K562 (cell line): ENCODE results near the gene CDK4. TPM values are rescaled to one million over a fixed set of nuclear protein-coding genes. Genes with fewer than 3 reads are reported as not detected.

ENCODE experiments used
- CHD4 ChIP-seq: fragments of 200-600 bp; sonication (generic); IDR thresholded peaks from 3 replicates; pipeline ENCODE4 v1.6.1; 2012; ENCODE audit warnings: low read depth, mild to moderate bottlenecking, mixed read lengths, low read length, inconsistent platforms; ENCODE audit not compliant: insufficient read depth, insufficient replicate concordance, poor library complexity, severe bottlenecking
- KDM2B ChIP-seq: fragments of 250-450 bp; sonication (Bioruptor Pico); IDR thresholded peaks from 2 replicates; pipeline ENCODE4 v1.8.0; 2021; ENCODE audit warnings: mild to moderate bottlenecking, moderate library complexity
- PCBP2 ChIP-seq: fragments of 200-400 bp; formaldehyde crosslinking; IDR thresholded peaks from 2 replicates; pipeline ENCODE4 v1.6.1; 2018; ENCODE audit warnings: low read length, low read depth, mild to moderate bottlenecking, moderate library complexity; ENCODE audit not compliant: poor library complexity, severe bottlenecking
- TAL1 ChIP-seq: fragments of 450-650 bp; IDR thresholded peaks from 2 replicates; pipeline ENCODE4 v1.6.1; 2016; ENCODE audit warnings: mild to moderate bottlenecking
- TEAD4 ChIP-seq, 2 experiments: sonication (generic) in 1 of 2; formaldehyde crosslinking in 1 of 2; IDR thresholded peaks; 2 replicates each; pipeline versions ENCODE4 v1.6.1 to v1.8.0; 2012 to 2022; ENCODE audit warnings: borderline replicate concordance in 1 of 2, inconsistent platforms in 1 of 2, low read length in 1 of 2, mild to moderate bottlenecking in 1 of 2, missing genetic modification reagents in 1 of 2
- ZNF174 ChIP-seq: fragments of 250-450 bp; sonication (Bioruptor Pico); IDR thresholded peaks from 2 replicates; pipeline ENCODE4 v1.4.0; 2020; ENCODE audit warnings: mild to moderate bottlenecking
- ZNF583 ChIP-seq: fragments of 250-450 bp; sonication (Bioruptor Pico); IDR thresholded peaks from 2 replicates; pipeline ENCODE4 v1.4.0; 2020
- ZSCAN29 ChIP-seq: fragments of 450-650 bp; IDR thresholded peaks from 2 replicates; pipeline ENCODE4 v1.6.1; 2017
- polyA plus RNA-seq, 8 experiments: library from polyadenylated mRNA; depleted of rRNA in 4 of 8; stranded (reverse) in 5 of 8; unstranded in 3 of 8; fragments of >200 nt; fragmentation: Nextera tagmentation in 2 of 8; fragmentation: Illumina TruSeq in 1 of 8; extraction: Ambion mirVana in 2 of 8; extraction: Trizol in 1 of 8; gene quantifications; 2 replicates each; pipeline versions ENCODE4 v1.2.1 to v1.2.3, GENCODE V29; 2011 to 2014; ENCODE audit warnings: inconsistent platforms in 1 of 8, missing spikeins in 1 of 8
- total RNA-seq, 7 experiments: library from RNA; depleted of rRNA in 6 of 7; stranded (reverse); fragments of >200 nt in 6 of 7; fragmentation: Illumina TruSeq in 2 of 7; extraction: Trizol in 2 of 7; gene quantifications; 2 replicates each; pipeline versions ENCODE4 v1.2.1 to v1.2.3, GENCODE V29; 2011 to 2021; ENCODE audit warnings: low replicate concordance in 1 of 7
- TF ChIP-seq, protein P1 (sequence below): fragments of 450-650 bp; conservative IDR thresholded peaks from 2 replicates; pipeline ENCODE4 v1.6.1; 2016; ENCODE audit warnings: missing genetic modification characterization, low read depth, mild to moderate bottlenecking, missing compliant biosample characterization, moderate library complexity
- TF ChIP-seq, protein P2 (sequence below): fragments of 200-800 bp; sonication (Bioruptor generic); IDR thresholded peaks from 2 replicates; pipeline ENCODE4 v1.6.1; 2017; ENCODE audit warnings: missing genetic modification characterization, missing compliant biosample characterization
- TF ChIP-seq, protein P3 (sequence below): fragments of 450-650 bp; IDR thresholded peaks from 2 replicates; pipeline ENCODE4 v1.6.1; 2016; ENCODE audit warnings: low read depth
- TF ChIP-seq, protein P4 (sequence below), 3 experiments: fragments of 200-800 bp in 1 of 3; sonication (Bioruptor generic) in 1 of 3; sonication (generic) in 1 of 3; formaldehyde crosslinking in 1 of 3; IDR thresholded peaks; 2 replicates each; pipeline versions ENCODE4 v1.6.1 to v1.8.0; 2016 to 2022; ENCODE audit warnings: mild to moderate bottlenecking in 2 of 3, missing compliant biosample characterization in 2 of 3, missing genetic modification characterization in 2 of 3, missing genetic modification reagents in 1 of 3

Gene CDK4
- total and polyA plus RNA-seq, 9 of the 15 experiments (the other 6 are each of a cell fraction or from before 2014, with no cell fraction given): 37.8 to 436 (median 238) TPM

DNA sequence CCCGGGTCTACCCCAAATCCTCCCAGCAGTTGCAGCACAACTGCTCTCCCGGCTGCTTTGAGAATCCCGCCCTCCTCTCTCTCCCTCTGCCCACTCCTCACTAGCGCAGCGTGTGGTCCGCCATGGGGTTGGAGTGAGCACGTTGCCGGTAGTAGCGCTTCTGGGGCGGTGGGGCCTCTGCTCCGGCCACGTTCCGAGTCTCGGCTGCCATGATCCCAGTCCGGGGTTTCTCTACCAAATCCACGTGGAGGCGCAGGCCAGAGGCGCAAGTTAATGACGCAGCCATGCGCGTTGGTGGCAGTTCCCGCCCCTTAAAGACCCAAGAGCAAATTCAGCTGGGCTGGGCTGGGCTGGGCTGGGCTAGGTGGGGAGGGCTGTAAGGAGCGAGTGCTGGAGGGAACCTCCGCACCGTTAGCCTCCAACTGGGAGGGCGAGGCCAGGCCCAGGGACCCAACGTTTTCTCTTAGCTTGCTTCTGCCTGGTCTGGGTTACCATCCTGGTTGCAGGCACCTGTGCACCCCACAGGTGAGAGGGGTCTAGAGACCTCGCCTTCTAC is 19.8 kb upstream of the CDK4 start, which contains the start of gene METTL1 (continued):
- TF ChIP-seq, protein P1, sequence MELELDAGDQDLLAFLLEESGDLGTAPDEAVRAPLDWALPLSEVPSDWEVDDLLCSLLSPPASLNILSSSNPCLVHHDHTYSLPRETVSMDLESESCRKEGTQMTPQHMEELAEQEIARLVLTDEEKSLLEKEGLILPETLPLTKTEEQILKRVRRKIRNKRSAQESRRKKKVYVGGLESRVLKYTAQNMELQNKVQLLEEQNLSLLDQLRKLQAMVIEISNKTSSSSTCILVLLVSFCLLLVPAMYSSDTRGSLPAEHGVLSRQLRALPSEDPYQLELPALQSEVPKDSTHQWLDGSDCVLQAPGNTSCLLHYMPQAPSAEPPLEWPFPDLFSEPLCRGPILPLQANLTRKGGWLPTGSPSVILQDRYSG (tag): no peak
- TF ChIP-seq ZNF583 (CRISPR knock-in tag) (no peak), ZSCAN29 (no peak), TEAD4 (IDR thresholded peaks at IDR 0.05; ENCODE audit: low read length) (no peak), TEAD4 (CRISPR knock-in tag; IDR thresholded peaks at IDR 0.05; ENCODE audit: borderline replicate concordance) (no peak), CHD4 (no peak), ZNF174 (CRISPR knock-in tag) (no peak), KDM2B (no peak), TAL1 (no peak), PCBP2 (no peak)
- TF ChIP-seq, protein P2, sequence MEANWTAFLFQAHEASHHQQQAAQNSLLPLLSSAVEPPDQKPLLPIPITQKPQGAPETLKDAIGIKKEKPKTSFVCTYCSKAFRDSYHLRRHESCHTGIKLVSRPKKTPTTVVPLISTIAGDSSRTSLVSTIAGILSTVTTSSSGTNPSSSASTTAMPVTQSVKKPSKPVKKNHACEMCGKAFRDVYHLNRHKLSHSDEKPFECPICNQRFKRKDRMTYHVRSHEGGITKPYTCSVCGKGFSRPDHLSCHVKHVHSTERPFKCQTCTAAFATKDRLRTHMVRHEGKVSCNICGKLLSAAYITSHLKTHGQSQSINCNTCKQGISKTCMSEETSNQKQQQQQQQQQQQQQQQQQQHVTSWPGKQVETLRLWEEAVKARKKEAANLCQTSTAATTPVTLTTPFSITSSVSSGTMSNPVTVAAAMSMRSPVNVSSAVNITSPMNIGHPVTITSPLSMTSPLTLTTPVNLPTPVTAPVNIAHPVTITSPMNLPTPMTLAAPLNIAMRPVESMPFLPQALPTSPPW (CRISPR knock-in tag): peak; percentile 86
- TF ChIP-seq, protein P3, sequence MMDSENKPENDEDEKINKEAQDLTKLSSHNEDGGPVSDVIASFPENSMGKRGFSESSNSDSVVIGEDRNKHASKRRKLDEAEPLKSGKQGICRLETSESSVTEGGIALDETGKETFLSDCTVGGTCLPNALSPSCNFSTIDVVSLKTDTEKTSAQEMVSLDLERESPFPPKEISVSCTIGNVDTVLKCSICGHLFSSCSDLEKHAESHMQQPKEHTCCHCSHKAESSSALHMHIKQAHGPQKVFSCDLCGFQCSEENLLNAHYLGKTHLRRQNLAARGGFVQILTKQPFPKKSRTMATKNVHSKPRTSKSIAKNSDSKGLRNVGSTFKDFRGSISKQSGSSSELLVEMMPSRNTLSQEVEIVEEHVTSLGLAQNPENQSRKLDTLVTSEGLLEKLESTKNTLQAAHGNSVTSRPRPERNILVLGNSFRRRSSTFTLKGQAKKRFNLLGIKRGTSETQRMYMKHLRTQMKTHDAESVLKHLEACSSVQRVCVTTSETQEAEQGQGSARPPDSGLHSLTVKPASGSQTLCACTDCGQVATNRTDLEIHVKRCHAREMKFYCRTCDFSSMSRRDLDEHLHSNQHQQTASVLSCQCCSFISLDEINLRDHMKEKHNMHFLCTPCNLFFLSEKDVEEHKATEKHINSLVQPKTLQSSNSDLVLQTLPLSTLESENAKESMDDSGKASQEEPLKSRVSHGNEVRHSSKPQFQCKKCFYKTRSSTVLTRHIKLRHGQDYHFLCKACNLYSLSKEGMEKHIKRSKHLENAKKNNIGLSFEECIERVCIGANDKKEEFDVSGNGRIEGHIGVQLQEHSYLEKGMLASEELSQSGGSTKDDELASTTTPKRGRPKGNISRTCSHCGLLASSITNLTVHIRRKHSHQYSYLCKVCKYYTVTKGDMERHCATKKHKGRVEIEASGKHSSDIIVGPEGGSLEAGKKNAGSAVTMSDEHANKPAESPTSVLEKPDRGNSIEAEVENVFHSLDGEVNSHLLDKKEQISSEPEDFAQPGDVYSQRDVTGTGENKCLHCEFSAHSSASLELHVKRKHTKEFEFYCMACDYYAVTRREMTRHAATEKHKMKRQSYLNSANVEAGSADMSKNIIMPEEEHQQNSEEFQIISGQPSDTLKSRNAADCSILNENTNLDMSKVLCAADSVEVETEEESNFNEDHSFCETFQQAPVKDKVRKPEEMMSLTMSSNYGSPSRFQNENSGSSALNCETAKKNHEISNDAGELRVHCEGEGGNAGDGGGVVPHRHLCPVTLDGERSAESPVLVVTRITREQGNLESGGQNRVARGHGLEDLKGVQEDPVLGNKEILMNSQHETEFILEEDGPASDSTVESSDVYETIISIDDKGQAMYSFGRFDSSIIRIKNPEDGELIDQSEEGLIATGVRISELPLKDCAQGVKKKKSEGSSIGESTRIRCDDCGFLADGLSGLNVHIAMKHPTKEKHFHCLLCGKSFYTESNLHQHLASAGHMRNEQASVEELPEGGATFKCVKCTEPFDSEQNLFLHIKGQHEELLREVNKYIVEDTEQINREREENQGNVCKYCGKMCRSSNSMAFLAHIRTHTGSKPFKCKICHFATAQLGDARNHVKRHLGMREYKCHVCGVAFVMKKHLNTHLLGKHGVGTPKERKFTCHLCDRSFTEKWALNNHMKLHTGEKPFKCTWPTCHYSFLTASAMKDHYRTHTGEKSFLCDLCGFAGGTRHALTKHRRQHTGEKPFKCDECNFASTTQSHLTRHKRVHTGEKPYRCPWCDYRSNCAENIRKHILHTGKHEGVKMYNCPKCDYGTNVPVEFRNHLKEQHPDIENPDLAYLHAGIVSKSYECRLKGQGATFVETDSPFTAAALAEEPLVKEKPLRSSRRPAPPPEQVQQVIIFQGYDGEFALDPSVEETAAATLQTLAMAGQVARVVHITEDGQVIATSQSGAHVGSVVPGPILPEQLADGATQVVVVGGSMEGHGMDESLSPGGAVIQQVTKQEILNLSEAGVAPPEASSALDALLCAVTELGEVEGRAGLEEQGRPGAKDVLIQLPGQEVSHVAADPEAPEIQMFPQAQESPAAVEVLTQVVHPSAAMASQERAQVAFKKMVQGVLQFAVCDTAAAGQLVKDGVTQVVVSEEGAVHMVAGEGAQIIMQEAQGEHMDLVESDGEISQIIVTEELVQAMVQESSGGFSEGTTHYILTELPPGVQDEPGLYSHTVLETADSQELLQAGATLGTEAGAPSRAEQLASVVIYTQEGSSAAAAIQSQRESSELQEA: no peak
- TF ChIP-seq, protein P4, sequence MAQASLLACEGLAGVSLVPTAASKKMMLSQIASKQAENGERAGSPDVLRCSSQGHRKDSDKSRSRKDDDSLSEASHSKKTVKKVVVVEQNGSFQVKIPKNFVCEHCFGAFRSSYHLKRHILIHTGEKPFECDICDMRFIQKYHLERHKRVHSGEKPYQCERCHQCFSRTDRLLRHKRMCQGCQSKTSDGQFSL (CRISPR knock-in tag; IDR thresholded peaks at IDR 0.05): peak; percentile 81
- TF ChIP-seq, protein P4 (tag; IDR thresholded peaks at IDR 0.05): no peak
- TF ChIP-seq, all 486 proteins: peak for 142
